Measurements from ENCODE around the gene VEGFC.

The VEGFC gene

GRCh38 chr4:176671532-176671931 lies 121.2 kb downstream of the VEGFC start:
- no peak for DNase-seq

GRCh38 chr4:176668324-176668723 lies 124.4 kb downstream of the VEGFC start:
- no peak for DNase-seq

GRCh38 chr4:176664964-176665363 lies 127.8 kb downstream of the VEGFC start:
- no peak for DNase-seq

GRCh38 chr4:176660561-176660960 lies 132.2 kb downstream of the VEGFC start:
- no peak for DNase-seq

GRCh38 chr4:176656108-176656507 lies 136.6 kb downstream of the VEGFC start:
- no peak for DNase-seq

GRCh38 chr4:176654565-176655216 lies 138.0 kb downstream of the VEGFC start:
- no peak for DNase-seq

GRCh38 chr4:176653401-176654220 lies 139.1 kb downstream of the VEGFC start:
- DNase-seq: no peak

- DNase-seq: no peak
Measured at GRCh38 chr4:176646311-176646710, 146.4 kb downstream of the VEGFC start.

- DNase-seq: no peak
Measured at GRCh38 chr4:176645246-176645960, 147.3 kb downstream of the VEGFC start.

GRCh38 chr4:176642472-176642871 lies 150.2 kb downstream of the VEGFC start:
- no peak for DNase-seq

GRCh38 chr4:176641237-176641636 lies 151.5 kb downstream of the VEGFC start:
- DNase-seq: no peak

- no peak for DNase-seq
Measured at GRCh38 chr4:176638992-176639391, 153.7 kb downstream of the VEGFC start.

GRCh38 chr4:176636292-176636691 lies 156.4 kb downstream of the VEGFC start:
- no peak for DNase-seq

- DNase-seq: no peak
Measured at GRCh38 chr4:176635372-176636261, 157.1 kb downstream of the VEGFC start.
